Smooth muscle cell (in vitro differentiated cells): Measurements from ENCODE around the gene POU2AF1. TPM values are rescaled to one million over a fixed set of nuclear protein-coding genes. Genes with fewer than 3 reads are reported as not detected.
"Not testable (repeated sequence)": the region's sequence is repeated elsewhere in the genome, so short reads cannot be mapped to it uniquely, and the experiment has no call there.

Experiments used
- DNase-seq: peaks from one replicate; lab custom pipeline; 2025; ENCODE audit not compliant: unreplicated experiment; lab: John Stamatoyannopoulos, UW
- H2AFZ ChIP-seq: fragments of 200-600 bp; sonication (generic); 2 replicates; pipeline ENCODE4 v1.6.0; 2016; ENCODE audit warnings: antibody characterized with exemption, low read depth, mild to moderate bottlenecking
- H3F3A ChIP-seq: fragments of 200-600 bp; sonication (generic); 2 replicates; pipeline ENCODE4 v1.6.0; 2017; ENCODE audit warnings: antibody characterized with exemption, low read depth
- H3K27ac ChIP-seq: fragments of 200-600 bp; sonication (generic); 2 replicates; pipeline ENCODE4 v1.5.1; 2016; ENCODE audit warnings: low read depth, mild to moderate bottlenecking
- H3K27me3 ChIP-seq: fragments of 200-600 bp; sonication (generic); 2 replicates; pipeline ENCODE4 v1.6.1; 2016; ENCODE audit warnings: low read depth, mild to moderate bottlenecking
- H3K36me3 ChIP-seq: fragments of 200-600 bp; sonication (generic); 2 replicates; pipeline ENCODE4 v1.5.1; 2016; ENCODE audit warnings: low read depth
- H3K4me1 ChIP-seq: fragments of 200-600 bp; sonication (generic); 2 replicates; pipeline ENCODE4 v1.5.1; 2016; ENCODE audit warnings: low read depth
- H3K4me2 ChIP-seq: fragments of 200-600 bp; sonication (generic); 2 replicates; pipeline ENCODE4 v1.6.0; 2016; ENCODE audit warnings: mild to moderate bottlenecking
- H3K4me3 ChIP-seq: fragments of 200-600 bp; sonication (generic); 2 replicates; pipeline ENCODE4 v1.5.1; 2016; ENCODE audit warnings: mild to moderate bottlenecking
- H3K79me2 ChIP-seq: fragments of 200-600 bp; sonication (generic); 2 replicates; pipeline ENCODE4 v1.6.0; 2016; ENCODE audit warnings: low read depth, mild to moderate bottlenecking
- H3K9ac ChIP-seq: fragments of 200-600 bp; sonication (generic); 2 replicates; pipeline ENCODE4 v1.6.0; 2016; ENCODE audit warnings: low read depth
- H3K9me3 ChIP-seq: fragments of 200-600 bp; sonication (generic); replicated peaks from 2 replicates; pipeline ENCODE4 v1.5.1; 2016; ENCODE audit warnings: low read depth
- H4K20me1 ChIP-seq: fragments of 200-600 bp; sonication (generic); 2 replicates; pipeline ENCODE4 v1.6.0; 2016; ENCODE audit warnings: low read depth
- WGBS: methylation state at CpG from one replicate; pipeline ENCODE4 v1.1.7; 2016; ENCODE audit warnings: low lambda C conversion rate; 5-methylcytosine and 5-hydroxymethylcytosine counted together
- polyA plus RNA-seq: library from polyadenylated mRNA; unstranded; fragments of >200 nt; fragmentation: Nextera tagmentation; extraction: Ambion mirVana; gene quantifications from 2 replicates; pipeline ENCODE4 v1.2.1, GENCODE V29; 2016
- total RNA-seq: library from RNA; depleted of rRNA; stranded (reverse); fragments of >200 nt; gene quantifications from 2 replicates; pipeline ENCODE4 v1.2.3, GENCODE V29; 2014
- TF ChIP-seq, protein P1 (sequence below): fragments of 200-600 bp; sonication (generic); IDR thresholded peaks from 2 replicates; pipeline ENCODE4 v1.5.1; 2017; ENCODE audit warnings: borderline replicate concordance, mild to moderate bottlenecking, antibody characterized with exemption; ENCODE audit not compliant: insufficient read depth, poor library complexity, severe bottlenecking

The POU2AF1 gene
- total and polyA plus RNA-seq, 2 experiments from 2014 or later: not detected

DNA sequence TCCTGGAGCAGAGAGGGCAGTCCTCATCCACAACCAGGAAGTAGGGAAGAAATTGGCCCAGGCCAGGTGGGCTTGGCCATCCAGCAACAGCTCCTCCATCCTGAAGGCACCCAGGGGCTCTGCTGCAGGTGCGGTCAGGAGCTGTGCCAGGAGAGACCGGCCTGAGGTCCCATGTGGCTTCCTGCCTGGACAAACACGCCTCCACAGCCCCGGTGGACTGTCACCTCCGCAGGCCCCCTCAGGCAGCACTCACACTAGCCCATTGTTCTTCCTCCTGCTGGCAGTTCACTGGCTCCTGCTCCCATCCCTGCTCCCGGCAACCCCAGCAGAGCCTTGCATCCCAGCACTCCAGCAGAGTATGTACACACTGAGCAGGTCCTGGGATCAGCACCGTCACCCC, 16.0 kb upstream of the POU2AF1 start:
- Histone ChIP-seq H3K27me3 (no peaks in the 10 kb centered on the region), H3F3A (no peaks in the 10 kb centered on the region), H3K9me3 (no peaks in the 10 kb centered on the region), H3K79me2 (no peaks in the 10 kb centered on the region), H4K20me1 (no peaks in the 10 kb centered on the region), H3K9ac (no peak overlapping the region), H2AFZ (no peak overlapping the region), H3K4me1 (no peaks in the 10 kb centered on the region), H3K4me2 (no peak overlapping the region), H3K36me3 (no peaks in the 10 kb centered on the region), H3K4me3 (no peak overlapping the region), H3K27ac (no peak overlapping the region)
- TF ChIP-seq, protein P1, sequence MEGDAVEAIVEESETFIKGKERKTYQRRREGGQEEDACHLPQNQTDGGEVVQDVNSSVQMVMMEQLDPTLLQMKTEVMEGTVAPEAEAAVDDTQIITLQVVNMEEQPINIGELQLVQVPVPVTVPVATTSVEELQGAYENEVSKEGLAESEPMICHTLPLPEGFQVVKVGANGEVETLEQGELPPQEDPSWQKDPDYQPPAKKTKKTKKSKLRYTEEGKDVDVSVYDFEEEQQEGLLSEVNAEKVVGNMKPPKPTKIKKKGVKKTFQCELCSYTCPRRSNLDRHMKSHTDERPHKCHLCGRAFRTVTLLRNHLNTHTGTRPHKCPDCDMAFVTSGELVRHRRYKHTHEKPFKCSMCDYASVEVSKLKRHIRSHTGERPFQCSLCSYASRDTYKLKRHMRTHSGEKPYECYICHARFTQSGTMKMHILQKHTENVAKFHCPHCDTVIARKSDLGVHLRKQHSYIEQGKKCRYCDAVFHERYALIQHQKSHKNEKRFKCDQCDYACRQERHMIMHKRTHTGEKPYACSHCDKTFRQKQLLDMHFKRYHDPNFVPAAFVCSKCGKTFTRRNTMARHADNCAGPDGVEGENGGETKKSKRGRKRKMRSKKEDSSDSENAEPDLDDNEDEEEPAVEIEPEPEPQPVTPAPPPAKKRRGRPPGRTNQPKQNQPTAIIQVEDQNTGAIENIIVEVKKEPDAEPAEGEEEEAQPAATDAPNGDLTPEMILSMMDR: no peak
- WGBS: 91% methylated on average over 7 of the region's 7 CpGs
- no peak for DNase-seq

- H3K4me2 ChIP-seq, H3K9me3 ChIP-seq, H4K20me1 ChIP-seq, H2AFZ ChIP-seq, H3K9ac ChIP-seq, H3K27ac ChIP-seq, H3K27me3 ChIP-seq, H3K36me3 ChIP-seq, H3K79me2 ChIP-seq, H3K4me1 ChIP-seq, H3K4me3 ChIP-seq, H3F3A ChIP-seq, DNase-seq: not testable (repeated sequence)
- 72% methylated on average over 4 of the region's 4 CpGs for WGBS
Observed at GRCh38 chr11:111394147-111394546, 15.1 kb upstream of the POU2AF1 start.

- DNase-seq: no peak
- Histone ChIP-seq H3K4me1 (no peaks in the 10 kb centered on the region), H3K9me3 (no peaks in the 10 kb centered on the region), H2AFZ (no peak overlapping the region), H3K36me3 (no peaks in the 10 kb centered on the region), H3K4me2 (no peak overlapping the region), H3K27ac (no peak overlapping the region), H3F3A (no peaks in the 10 kb centered on the region), H4K20me1 (no peaks in the 10 kb centered on the region), H3K27me3 (no peaks in the 10 kb centered on the region), H3K4me3 (no peak overlapping the region), H3K79me2 (no peaks in the 10 kb centered on the region), H3K9ac (no peak overlapping the region)
- TF ChIP-seq, protein P1: no peak
Observed at GRCh38 chr11:111393585-111393984, 14.5 kb upstream of the POU2AF1 start.

DNA sequence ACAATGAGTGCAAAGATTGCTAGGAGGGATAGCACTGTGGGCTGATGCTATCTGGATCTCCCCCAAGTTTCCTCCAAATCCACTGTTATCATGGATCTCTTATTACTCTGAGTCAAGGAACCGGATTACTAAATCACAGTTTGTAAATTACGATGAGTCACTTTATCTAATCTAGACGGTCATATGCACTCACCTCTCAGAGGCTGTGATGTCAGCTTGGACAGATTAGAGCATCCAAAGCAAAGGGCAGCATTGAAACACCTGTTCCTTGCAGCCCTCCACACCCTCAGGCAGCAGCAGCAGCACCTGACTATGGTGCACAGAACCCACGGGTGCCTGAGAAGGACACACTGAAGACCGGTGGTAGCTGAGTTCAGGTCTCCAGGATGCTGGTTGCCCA, 14.0 kb upstream of the POU2AF1 start:
- 81% methylated on average over 5 of the region's 5 CpGs for WGBS
- Histone ChIP-seq H2AFZ (no peak overlapping the region), H3K27ac (no peak overlapping the region), H3K4me3 (no peak overlapping the region), H3K9ac (no peak overlapping the region), H3K4me2 (no peak overlapping the region), H3K9me3 (no peaks in the 10 kb centered on the region), H3K4me1 (no peaks in the 10 kb centered on the region), H3F3A (no peaks in the 10 kb centered on the region), H3K27me3 (no peaks in the 10 kb centered on the region), H3K79me2 (no peaks in the 10 kb centered on the region), H4K20me1 (no peaks in the 10 kb centered on the region), H3K36me3 (no peaks in the 10 kb centered on the region)
- DNase-seq: no peak
- TF ChIP-seq, protein P1: no peak
